BLaER1 treated with 17β-estradiol and CSF1 and Interleukin-3, amounts not matched to agents 10 nM and 100 nM (cell line): ENCODE results near the gene GPATCH3.

ENCODE experiments used
- H3K27ac ChIP-seq, 11 experiments: shearing (Covaris generic); formaldehyde crosslinking; 2 replicates each; pipeline ENCODE4 v1.8.1; 2022
- H3K27me3 ChIP-seq, 11 experiments: shearing (Covaris generic); formaldehyde crosslinking; 2 replicates each; pipeline ENCODE4 v1.8.1; 2022
- H3K36me3 ChIP-seq, 11 experiments: shearing (Covaris generic); formaldehyde crosslinking; 2 replicates each; pipeline ENCODE4 v1.8.1; 2022
- H3K4me1 ChIP-seq, 10 experiments: shearing (Covaris generic); formaldehyde crosslinking; 2 replicates each; pipeline ENCODE4 v1.8.1; 2022
- H3K4me2 ChIP-seq, 11 experiments: shearing (Covaris generic); formaldehyde crosslinking; 2 replicates each; pipeline ENCODE4 v1.8.1; 2022
- H3K4me3 ChIP-seq, 10 experiments: shearing (Covaris generic); formaldehyde crosslinking; 2 replicates each; pipeline ENCODE4 v1.8.1; 2022
- H3K9ac ChIP-seq, 11 experiments: shearing (Covaris generic); formaldehyde crosslinking; 2 replicates each; pipeline ENCODE4 v1.8.1; 2022
- H3K9me3 ChIP-seq, 11 experiments: shearing (Covaris generic); formaldehyde crosslinking; replicated peaks in 1 of 11; 2 replicates each; pipeline ENCODE4 v1.8.1; 2022
- H4K20me1 ChIP-seq, 11 experiments: shearing (Covaris generic); formaldehyde crosslinking; 2 replicates each; pipeline ENCODE4 v1.8.1; 2022
- Cebpa-rat ChIP-seq, 11 experiments: shearing (Covaris generic); IDR thresholded peaks; 2 replicates each; pipeline ENCODE4 v1.8.1; 2022

Gene GPATCH3

DNA sequence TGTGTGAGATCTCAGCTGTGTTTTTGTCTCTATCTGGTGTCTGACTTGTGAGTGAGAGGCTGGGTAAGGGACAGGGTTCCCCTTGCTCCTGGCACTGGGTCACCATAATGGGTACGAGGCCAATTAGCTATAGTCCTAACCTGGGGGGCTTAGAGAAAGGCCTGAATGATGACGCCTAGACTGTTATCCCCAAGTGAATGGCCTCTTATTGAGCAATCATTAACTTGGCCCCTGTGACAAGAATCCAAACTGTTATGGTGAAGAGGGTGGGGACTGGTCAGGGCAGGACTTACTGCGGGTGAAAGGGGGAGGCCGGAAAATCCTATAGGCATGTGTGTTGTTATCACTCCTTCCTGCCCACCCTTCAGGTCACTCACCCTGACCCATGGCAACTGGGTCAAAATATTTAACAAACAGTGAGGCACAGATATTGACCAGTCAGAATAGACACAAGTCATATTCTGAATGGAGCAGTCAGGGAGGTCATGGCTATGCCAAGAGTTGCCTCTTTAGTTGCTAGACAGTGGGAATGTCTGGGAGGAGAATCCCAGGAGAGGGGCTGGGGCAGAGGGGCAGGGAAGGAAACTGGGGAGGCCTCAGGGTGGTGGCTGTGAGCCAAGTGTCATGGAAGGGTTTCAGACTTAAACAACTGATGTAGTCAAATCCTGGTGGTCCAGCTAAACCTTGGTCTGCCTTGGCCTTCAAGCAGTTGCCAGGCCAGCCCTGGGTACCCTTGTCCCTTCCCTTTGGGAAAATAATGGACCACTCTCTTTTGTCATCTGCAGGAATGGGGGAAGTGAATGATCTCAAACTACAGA lies 10.3 kb upstream of the GPATCH3 start:
- Histone ChIP-seq H3K9ac (no peak overlapping the region), H3K9me3 (no peaks in the 10 kb centered on the region), H3K4me2 (no peak overlapping the region)

GRCh38 chr1:26909951-26910342 lies 9.7 kb upstream of the GPATCH3 start:
- Histone ChIP-seq H3K27ac (no peak overlapping the region), H3K4me1 (peaks cover 0 to 4% (median 0%) of the 10 kb centered on the region in 10 experiments; a peak in 2 of 20 replicates)

More for the DNA sequence above, 10.3 kb upstream of the GPATCH3 start:
- no peaks in the 10 kb centered on the region for H4K20me1 ChIP-seq
- no peaks in the 10 kb centered on the region for H3K27me3 ChIP-seq
- TF ChIP-seq Cebpa-rat (IDR thresholded peaks at IDR 0.05) = no peak
- H3K27ac ChIP-seq = no peak overlapping the region
- H3K4me1 ChIP-seq = peaks cover 0 to 4% (median 0%) of the 10 kb centered on the region in 10 experiments; a peak in 2 of 20 replicates
- H3K4me3 ChIP-seq = no peak overlapping the region
- no peaks in the 10 kb centered on the region for H3K36me3 ChIP-seq

DNA sequence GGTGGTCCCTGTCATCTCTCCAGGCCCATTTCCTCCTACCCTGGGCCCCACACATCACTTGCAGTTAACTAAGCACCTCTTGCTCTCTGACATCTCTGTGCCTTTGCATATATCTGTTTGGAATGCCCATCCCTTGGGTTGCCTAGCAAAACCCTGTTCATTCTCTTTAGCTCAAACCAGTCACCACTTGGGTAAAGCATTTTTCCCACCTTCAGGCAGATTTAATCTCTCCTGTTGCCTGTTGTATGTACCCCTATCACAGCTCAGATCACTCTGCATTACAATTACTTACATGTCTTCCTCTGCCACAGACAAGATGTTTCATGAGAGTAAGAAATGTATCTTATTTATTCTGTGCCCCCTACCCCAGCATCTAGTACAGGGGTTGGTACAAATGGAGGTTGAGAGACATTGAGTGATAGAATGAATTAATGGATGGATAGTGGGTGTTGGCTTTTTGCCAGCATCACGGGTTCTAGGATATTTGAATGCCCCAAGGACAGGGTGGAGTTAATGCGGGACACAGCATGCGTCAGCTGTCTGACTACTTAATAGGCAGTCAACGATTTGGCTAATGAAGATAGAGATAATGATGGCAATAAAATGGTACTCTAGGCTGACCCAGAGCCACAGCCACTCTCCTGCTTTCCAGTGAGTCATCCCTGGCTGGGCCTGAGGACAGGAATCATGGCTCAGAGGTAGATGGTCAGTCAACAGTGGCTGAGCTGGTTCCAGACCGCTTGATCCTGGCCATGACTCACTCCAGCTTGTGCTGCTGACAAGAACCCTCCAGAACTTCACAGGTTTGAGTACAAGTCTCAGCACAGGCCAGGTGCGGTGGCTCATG lies 7.0 kb upstream of the GPATCH3 start:
- Histone ChIP-seq H3K9ac (no peak overlapping the region), H4K20me1 (no peaks in the 10 kb centered on the region), H3K36me3 (no peaks in the 10 kb centered on the region), H3K4me3 (no peak overlapping the region), H3K9me3 (no peaks in the 10 kb centered on the region), H3K27ac (no peak overlapping the region), H3K4me2 (peak overlapping the region in 2 of 11 experiments; percentile 15 to 23; a peak in 2 of 22 replicates), H3K4me1 (peaks cover 0 to 4% (median 0%) of the 10 kb centered on the region in 10 experiments; a peak in 2 of 20 replicates), H3K27me3 (no peaks in the 10 kb centered on the region)
- no peak for TF ChIP-seq Cebpa-rat (IDR thresholded peaks at IDR 0.05)

More at GRCh38 chr1:26909951-26910342, 9.7 kb upstream of the GPATCH3 start:
- TF ChIP-seq Cebpa-rat (IDR thresholded peaks at IDR 0.05) = no peak
- Histone ChIP-seq H3K9me3 (no peaks in the 10 kb centered on the region), H3K36me3 (no peaks in the 10 kb centered on the region), H4K20me1 (no peaks in the 10 kb centered on the region), H3K4me3 (no peak overlapping the region), H3K4me2 (no peak overlapping the region), H3K27me3 (no peaks in the 10 kb centered on the region), H3K9ac (no peak overlapping the region)

DNA sequence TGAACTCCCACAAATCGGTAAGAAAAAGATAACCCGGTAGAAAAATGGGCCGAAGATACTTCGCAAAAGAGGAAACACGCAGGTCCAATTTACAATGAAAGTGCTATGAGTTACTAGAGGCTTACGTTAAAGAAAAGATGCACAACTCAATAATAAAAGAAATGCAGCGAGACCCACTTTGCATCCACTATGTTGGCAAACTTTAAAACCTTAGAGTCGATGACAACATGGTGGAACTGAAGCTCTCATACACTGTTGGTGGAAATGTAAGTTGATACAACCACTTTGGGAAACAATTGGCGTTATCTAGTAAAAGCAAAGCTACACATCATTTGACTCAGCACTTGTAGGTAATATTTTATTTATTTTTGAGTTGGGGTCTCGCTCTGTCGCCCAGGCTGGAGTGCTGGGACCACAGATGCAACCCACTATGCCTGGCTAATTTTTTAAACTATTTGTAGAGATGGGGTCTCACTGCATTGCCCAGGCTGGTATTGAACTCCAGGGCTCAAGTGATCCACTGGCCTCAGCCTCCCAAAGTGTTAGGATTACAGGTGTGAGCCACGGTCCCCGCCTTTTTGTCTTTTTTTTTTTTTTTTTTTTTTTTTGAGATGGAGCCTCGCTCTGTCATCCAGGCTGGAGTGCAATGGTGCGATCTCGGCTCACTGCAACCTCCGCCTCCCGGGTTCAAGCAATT lies 696 bp upstream of the GPATCH3 start:
- Histone ChIP-seq H3K9me3 (no peaks in the 10 kb centered on the region), H3K27me3 (no peaks in the 10 kb centered on the region), H3K36me3 (peaks cover 23 to 32% (median 29%) of the 10 kb centered on the region in 11 experiments), H4K20me1 (peaks cover 0 to 31% (median 4%) of the 10 kb centered on the region in 11 experiments; a peak in 10 of 22 replicates), H3K4me2 (peak overlapping the region; percentile 84 to 97 (median 94)), H3K4me1 (peaks cover 20 to 37% (median 25%) of the 10 kb centered on the region in 10 experiments), H3K27ac (peak overlapping the region; percentile 86 to 97 (median 91)), H3K4me3 (peak overlapping the region; percentile 81 to 99 (median 91)), H3K9ac (peak overlapping the region; percentile 90 to 98 (median 95))
- no peak for TF ChIP-seq Cebpa-rat (IDR thresholded peaks at IDR 0.05)

GRCh38 chr1:26897351-26897750 lies 2.9 kb downstream of the GPATCH3 start:
- Histone ChIP-seq H3K4me3 (no peak overlapping the region), H3K9me3 (no peaks in the 10 kb centered on the region), H3K9ac (peak overlapping the region in 4 of 11 experiments; percentile 31 to 98 (median 65); a peak in 4 of 22 replicates), H3K4me2 (peak overlapping the region in 1 of 11 experiments; percentile 96; a peak in 2 of 22 replicates), H3K27ac (no peak overlapping the region), H3K27me3 (no peaks in the 10 kb centered on the region), H3K4me1 (peaks cover 20 to 49% (median 27%) of the 10 kb centered on the region in 10 experiments), H4K20me1 (peaks cover 0 to 46% (median 12%) of the 10 kb centered on the region in 11 experiments; a peak in 11 of 22 replicates), H3K36me3 (peaks cover 59 to 68% (median 65%) of the 10 kb centered on the region in 11 experiments)
- no peak for TF ChIP-seq Cebpa-rat (IDR thresholded peaks at IDR 0.05)

GRCh38 chr1:26894263-26894662 lies 6.0 kb downstream of the GPATCH3 start:
- no peak overlapping the region for H3K4me3 ChIP-seq
- peaks cover 0 to 47% (median 15%) of the 10 kb centered on the region in 11 experiments; a peak in 15 of 22 replicates for H4K20me1 ChIP-seq
- H3K9me3 ChIP-seq = no peaks in the 10 kb centered on the region
- no peak overlapping the region for H3K4me2 ChIP-seq
- H3K9ac ChIP-seq = 0 out of 22 replicates have a peak overlapping the region, but pooled peaks of 2 of the 11 experiments have one; percentile 12 to 14
- H3K36me3 ChIP-seq = peaks cover 65 to 85% (median 77%) of the 10 kb centered on the region in 11 experiments
- H3K27ac ChIP-seq = no peak overlapping the region
- H3K27me3 ChIP-seq = no peaks in the 10 kb centered on the region
- no peak for TF ChIP-seq Cebpa-rat (IDR thresholded peaks at IDR 0.05)
- peaks cover 11 to 49% (median 27%) of the 10 kb centered on the region in 10 experiments for H3K4me1 ChIP-seq

- no peak for TF ChIP-seq Cebpa-rat (IDR thresholded peaks at IDR 0.05)
- Histone ChIP-seq H3K27ac (peak overlapping the region; percentile 81 to 93 (median 87)), H3K36me3 (peaks cover 67 to 87% (median 78%) of the 10 kb centered on the region in 11 experiments)
Measured at GRCh38 chr1:26890467-26890796, 9.8 kb downstream of the GPATCH3 start.

More at GRCh38 chr1:26890467-26890796, 9.8 kb downstream of the GPATCH3 start:
- Histone ChIP-seq H3K4me2 (peak overlapping the region; percentile 86 to 98 (median 95)), H3K9me3 (no peaks in the 10 kb centered on the region), H3K4me3 (peak overlapping the region; percentile 81 to 99 (median 90)), H3K4me1 (peaks cover 14 to 28% (median 24%) of the 10 kb centered on the region in 10 experiments), H3K27me3 (no peaks in the 10 kb centered on the region), H4K20me1 (peaks cover 12 to 56% (median 38%) of the 10 kb centered on the region in 11 experiments; a peak in 16 of 22 replicates), H3K9ac (peak overlapping the region; percentile 88 to 97 (median 92))
